Astrocyte of the hippocampus (primary cell): ENCODE results near the gene CDH8.
"Not testable (repeated sequence)": the region's sequence is repeated elsewhere in the genome, so short reads cannot be mapped to it uniquely, and the experiment has no call there.

Source experiments
- DNase-seq: peaks from one replicate; pipeline ENCODE4 v3.0.0; 2011; ENCODE audit warnings: low read depth, low spot score

Gene CDH8

DNA sequence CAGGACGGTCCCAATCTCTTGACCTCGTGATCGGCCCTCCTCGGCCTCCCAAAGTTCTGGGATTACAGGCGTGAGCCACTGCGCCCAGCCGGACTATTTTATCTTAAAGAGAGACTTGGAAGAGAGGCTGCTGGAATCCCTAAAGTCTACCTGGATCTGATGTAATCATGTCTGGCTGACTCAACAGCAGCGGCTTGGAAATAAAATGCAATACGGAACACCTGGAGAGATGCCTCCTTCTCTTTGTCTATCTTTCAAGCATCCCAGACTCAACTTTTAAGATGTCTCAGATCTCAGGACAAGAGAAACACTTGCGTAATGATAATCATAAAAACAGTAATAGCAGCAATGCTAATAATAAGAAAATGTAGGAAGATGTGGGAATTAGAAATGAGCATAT, 95.6 kb downstream of the CDH8 start:
- DNase-seq = no peak

- no peak for DNase-seq
Measured at GRCh38 chr16:61937646-61938045, 98.6 kb downstream of the CDH8 start.

GRCh38 chr16:61936522-61936921, 99.7 kb downstream of the CDH8 start:
- no peak for DNase-seq

DNA sequence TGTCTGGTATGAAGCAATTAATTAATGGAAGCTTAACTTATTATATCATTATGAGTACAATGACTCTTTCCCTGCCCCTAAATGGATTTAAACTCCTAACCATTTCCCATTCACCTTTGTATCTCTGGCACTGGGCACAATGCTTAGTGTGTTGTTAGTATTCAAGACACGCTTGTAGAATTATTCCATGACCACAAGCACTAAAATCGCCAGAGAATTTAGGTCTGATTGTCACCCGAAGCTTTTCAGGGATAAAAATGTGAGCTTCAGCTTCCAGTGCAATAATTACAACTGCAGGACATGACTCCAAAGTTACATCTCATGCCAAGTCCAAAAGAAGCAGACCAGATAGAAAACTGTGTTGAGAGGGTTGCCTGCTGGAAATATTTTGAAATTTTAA, 101.6 kb downstream of the CDH8 start:
- peak; percentile 56 for DNase-seq

DNA sequence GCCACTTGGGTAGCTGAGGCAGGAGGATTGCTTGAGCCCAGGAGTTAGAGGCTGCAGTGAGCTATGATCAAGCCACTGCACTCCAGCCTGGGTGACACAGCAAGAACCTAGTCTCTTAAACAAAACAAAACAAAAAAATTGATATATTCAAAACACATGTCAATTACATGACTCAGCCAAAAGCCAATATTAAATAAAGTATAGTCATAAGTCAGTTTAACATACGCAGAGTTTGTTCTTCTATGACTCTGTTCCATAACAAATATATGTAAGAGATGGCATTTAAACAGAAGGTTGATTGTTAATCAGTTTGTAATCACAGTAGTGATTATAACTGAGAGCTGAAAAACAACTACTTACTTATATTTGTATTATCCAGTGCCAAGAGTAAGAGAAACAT, 106.5 kb downstream of the CDH8 start:
- no peak for DNase-seq

- DNase-seq = peak; percentile 40
Measured at GRCh38 chr16:61926766-61927165, 109.5 kb downstream of the CDH8 start.

DNA sequence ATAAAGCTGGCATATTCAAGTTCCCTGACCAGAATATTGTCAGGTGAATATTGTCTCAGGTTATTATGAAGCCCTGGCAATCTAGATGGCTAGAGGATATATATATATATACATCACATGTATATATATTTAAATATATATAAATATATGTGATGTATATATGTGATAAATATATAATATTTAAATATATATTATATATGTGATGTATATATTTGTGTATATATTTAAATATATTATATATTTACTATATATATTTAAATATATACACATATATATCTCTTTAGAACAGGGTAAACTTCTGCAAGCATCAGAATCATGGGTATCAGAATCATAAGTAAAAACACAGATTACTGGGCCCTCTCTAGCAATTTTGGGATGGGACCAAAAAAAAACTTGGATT, 112.6 kb downstream of the CDH8 start:
- no peak for DNase-seq

GRCh38 chr16:61921373-61921772, 114.9 kb downstream of the CDH8 start:
- DNase-seq = no peak

- DNase-seq = not testable (repeated sequence)
Measured at GRCh38 chr16:61917865-61918826, 118.1 kb downstream of the CDH8 start.

- DNase-seq = no peak
Measured at GRCh38 chr16:61915569-61915968, 120.7 kb downstream of the CDH8 start.

- peak; percentile 91 for DNase-seq
Measured at GRCh38 chr16:61909074-61909473, 127.2 kb downstream of the CDH8 start.

DNA sequence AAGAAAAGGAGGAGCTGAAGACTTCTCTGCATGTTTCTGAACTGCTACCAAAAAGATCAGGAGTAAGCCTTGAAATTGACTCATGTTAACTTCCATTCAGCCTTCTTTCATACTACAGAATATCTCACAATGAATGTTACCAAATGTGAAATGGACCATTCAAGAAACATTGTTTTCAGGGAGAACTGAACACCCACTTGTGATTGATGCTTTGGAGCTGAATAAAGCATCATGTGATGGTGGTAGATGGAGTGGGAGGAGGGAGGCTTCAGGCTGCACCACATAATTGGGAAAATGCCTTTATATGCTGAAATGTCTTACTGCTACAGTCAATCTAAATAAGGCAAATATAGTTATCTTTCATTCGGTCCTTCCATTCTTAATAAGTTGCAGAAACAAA, 127.8 kb downstream of the CDH8 start:
- peak; percentile 8 for DNase-seq

DNA sequence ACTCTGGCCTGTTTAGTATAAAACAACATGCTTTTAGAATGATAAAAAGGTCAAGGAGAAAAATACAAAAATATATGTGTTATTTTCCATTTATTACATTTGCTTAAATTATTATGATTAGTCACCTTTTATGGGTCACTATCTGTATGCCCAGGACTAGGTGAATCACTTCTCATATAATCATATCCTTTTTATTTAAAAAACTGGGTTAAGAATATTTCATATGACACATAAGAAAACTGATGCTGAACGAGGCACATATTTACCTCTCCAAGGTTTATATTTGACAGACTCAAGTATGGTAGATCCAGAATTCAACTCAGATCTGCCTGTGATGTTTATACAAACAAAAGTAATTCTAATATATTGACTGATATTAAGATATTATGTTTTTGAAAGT, 134.5 kb downstream of the CDH8 start:
- DNase-seq = no peak

DNA sequence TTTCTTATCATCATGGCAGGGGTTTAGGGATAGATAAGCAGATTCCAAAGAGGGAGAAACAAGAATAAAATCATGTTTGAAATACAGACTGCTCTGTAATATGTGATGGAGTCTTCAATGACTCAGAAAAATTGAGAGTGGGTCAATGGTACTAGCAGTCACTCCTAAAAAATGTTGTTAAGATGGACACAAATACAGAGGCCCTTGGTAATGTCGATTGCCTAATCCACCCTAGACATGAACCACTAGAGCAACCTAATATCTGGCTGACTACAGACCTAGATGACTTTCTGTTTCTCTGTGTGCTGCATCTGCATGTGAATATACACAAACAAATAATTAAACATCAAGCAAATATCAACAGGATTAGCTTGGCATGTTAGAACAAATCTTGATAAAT, 135.8 kb downstream of the CDH8 start:
- DNase-seq = peak; percentile 39

DNA sequence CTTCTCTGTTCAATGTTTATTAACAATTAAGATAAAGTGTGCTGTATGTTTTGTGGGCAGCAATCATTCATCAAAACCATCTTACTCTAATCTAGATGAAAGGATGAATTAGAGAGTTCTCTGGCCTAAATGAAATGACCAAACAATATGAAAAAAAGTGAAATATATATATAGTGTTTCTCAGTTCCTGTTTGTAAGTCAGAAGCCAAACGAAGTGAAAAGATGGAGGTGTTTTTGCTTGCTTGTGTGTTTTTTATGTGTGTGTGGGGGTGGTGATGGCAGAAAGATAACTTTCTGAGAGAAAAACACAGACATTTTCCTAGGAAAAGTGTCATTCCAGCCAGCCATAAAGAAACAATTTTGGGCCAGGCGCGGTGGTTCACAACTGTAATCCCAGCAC, 138.6 kb downstream of the CDH8 start:
- DNase-seq = no peak

- DNase-seq = no peak
Measured at GRCh38 chr16:61892531-61892930, 143.7 kb downstream of the CDH8 start.

DNA sequence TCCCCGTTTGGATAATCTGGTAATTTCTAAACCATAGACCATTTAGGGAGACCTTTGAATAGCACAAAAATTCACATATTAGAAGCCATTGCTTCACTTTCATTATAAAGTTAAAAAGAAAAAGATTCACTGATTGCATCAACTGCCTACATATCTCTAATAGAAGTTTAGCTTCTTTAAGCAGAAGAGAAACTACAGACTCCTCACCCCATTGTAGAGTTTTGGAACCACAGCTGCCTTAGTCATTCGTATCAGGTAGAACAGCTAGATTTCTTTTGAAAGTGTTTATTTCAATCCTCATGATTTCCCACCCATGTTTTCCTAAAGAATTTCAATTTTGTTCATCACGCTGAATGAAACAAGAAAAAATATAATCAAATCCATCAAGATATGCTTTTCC, 144.8 kb downstream of the CDH8 start:
- no peak for DNase-seq

DNA sequence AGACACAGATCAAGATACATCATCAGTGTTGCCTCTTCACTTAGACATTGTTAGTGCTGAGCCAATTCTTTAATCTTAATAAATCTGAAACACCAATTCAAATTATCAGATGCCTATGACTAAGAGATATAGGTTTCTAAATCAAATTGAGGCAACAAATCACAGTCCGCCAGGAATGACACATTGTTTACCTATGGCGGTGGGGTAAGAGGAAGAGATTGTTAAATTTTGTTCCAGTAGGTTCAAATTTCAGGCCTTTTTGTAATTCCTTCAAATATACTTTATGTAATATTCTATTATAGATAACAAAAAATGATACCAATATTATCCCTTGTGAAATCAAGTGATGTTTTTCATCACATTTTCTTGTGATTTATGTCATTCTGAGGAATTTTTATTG, 145.9 kb downstream of the CDH8 start:
- DNase-seq = no peak

DNA sequence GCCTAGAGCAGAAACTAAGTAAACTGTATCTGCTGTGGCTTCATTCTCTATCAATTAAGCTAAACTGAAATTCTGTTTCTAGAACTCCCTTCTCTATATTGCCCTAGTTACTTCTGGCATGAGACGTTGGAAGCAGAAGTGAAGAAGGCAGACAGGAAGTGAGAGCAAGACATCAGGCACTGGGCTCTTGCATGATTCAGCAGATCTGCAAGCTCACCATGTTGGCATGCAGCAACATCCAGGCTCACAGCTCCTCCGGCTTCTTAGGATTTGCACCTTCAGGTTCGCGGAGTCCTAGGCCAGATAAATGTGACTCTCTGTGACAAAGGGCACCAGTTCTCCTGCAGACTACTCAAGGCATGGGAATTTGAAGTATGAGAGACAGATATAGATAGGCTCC, 148.3 kb downstream of the CDH8 start:
- DNase-seq = peak; percentile 48

DNA sequence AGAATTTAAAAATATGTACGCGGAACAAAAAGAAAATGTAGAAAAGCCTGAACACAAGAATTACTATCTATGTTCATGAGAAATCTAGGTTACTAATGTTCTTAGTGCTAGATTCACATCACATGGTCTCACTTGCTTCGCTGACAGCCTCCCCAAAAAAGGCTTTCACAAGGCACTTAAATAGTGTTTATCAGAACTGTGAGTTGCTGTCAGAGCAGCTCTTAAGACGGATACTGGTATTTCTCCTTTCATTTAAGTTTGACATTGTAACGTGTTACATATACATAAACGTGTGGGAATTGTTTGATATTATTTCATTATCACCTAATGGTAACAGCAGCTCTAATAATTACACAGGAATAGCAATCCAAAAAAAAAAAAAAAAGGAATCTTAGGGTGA, 150.9 kb downstream of the CDH8 start:
- no peak for DNase-seq

GRCh38 chr16:61879306-61879705, 156.9 kb downstream of the CDH8 start:
- DNase-seq = no peak

DNA sequence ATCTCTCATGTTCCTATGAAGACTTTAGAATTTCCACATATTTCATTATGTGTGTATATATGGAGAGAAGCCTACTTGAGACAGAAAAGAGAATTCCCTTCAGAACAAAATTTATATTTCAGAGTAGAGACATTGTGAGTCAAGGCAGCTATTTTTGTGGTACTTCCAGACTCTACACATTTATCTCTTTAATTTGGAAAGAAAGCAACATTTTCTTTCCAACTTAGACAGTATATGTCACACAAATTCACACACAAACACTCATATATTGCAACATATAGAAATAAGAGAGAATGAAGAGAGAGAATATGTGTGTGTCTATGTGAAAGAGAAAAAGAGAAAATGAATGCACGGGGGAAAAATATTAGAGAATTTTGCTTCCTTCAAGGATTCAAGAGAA, 158.8 kb downstream of the CDH8 start:
- DNase-seq = no peak

DNA sequence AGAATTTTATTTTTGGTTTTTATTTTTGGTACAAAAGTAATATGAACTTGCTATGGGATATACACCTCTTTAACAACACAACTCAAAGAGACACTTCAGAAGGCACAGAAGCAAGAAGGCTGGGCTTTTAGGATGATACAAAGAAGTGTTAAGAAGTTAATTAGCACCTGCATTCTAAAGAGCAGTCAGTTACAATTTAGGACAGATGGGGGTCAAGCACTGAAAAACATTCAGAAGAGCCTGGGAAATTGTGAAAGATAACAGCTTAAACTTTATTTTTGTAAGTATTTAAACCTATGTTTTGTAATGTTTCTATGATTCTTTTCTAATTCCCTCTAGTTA, 163.5 kb downstream of the CDH8 start:
- DNase-seq = no peak
